GM18519 (cell line): Measurements from ENCODE around the gene FYB2.

ENCODE experiments used
- ATAC-seq: cut with Tn5 transposase; IDR thresholded peaks from one replicate; pipeline ENCODE4 v1.9.1; 2021; ENCODE audit warnings: mild to moderate bottlenecking, moderate library complexity; ENCODE audit not compliant: unreplicated experiment, low FRiP score

FYB2 gene

DNA sequence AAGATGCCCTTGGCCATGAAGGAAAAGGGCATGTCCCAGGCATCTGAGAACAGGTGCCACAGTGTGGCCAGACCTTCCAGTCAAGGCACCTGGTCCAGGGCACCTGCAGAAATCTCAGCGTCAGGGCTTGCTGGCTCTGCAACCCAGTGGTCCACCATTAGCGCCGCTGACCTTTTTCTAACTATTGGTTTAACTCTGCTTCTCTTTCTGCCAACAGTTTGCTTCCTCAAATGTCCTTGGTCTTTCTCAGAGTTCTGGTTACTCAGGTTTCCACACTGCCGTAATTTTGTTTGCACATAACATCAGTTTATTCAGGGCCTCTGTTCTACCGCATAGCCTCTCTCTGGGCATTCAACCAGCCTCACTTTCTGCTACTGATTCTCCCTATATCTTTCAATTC is 16.5 kb upstream of the FYB2 start:
- no peak for ATAC-seq

DNA sequence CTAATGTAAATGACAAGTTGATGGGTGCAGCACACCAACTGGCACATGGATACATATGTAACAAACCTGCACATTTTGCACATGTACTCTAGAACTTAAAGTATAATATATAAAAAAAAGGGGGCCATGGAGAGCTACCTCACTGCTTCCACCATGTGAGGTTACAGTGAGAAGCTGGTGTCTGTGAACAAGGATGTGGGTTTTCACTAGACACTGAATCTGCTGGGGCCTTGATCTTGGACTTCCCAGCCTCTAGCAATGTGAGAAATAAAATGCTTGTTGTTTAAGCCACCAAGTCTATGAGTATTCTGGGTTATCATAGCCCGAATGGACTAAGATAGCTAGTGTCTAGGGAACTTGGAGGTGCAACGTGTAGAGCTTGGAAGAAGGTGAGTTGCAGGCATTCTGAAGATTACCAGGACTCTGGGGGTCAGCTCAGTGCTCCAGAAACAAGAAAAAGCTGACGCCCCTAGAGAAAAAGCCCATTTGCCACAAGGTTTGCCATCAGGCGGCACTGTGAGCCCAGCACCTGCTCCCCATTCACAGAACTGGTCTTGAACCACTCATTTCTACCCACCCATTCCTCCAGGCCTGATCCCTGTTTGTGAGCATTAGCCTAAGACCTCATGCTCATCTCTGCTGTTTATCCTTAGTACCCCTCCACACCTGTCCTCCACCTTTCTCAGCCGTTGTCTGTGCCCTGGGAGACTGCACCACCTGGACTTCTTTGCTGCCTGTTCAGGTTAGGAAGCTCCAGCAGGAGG is 15.1 kb upstream of the FYB2 start:
- ATAC-seq, result no peak

DNA sequence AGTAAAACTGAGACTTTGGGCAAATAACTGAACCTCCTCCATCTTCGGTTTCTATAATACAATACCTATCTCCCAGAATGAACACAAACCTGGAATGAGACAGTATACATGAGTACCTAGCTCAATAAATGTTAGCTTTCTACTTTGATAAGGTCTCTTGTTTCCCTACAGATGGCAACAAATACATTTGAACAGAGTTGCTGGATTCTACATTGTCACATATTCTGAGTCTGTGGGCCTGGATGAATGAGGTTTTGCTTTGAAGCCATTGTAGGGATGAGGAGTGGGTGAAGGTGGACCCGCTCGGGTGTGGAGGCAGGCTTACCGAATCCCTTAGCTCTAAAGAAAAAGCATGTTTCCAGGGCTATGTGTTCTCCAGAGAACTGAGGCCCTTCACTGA is 13.9 kb upstream of the FYB2 start:
- no peak for ATAC-seq

DNA sequence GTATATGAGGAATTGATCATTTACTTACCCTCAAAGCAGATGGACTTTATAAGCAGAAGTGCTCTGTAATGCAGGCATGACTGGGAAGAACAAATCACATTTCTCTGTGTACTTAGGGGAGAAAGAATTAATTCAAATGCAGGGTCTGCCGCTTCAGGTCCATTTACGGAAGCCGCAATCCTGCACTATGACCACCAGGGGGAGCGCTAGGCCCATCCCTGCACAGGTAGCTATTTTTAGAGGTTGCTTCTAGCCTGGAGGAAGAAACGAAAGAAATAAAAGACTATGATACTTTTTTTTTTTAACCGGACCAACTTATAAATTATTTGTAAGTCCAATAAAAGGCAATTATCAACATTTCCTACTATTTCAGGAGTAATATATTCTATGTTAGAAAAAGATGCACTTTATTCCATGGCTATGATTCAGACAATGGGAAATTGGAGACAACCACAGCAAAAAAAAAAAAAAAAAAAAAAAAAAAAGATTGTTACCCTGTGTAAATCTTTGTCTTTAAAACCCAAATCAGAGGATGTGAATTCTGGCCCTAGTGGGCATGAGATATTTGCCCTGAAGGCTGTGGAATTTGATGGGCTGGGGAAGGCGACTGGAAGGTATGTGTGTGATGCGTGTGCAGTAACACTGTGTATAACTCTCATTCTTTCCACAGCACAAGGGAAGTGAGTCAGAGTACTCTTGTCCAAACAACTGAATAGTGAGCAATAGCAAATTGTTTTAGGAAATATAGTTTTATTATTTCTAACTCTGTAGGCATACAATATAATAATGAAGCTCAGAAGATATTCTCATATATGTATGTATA is 12.9 kb upstream of the FYB2 start:
- ATAC-seq, result peak; percentile 76

DNA sequence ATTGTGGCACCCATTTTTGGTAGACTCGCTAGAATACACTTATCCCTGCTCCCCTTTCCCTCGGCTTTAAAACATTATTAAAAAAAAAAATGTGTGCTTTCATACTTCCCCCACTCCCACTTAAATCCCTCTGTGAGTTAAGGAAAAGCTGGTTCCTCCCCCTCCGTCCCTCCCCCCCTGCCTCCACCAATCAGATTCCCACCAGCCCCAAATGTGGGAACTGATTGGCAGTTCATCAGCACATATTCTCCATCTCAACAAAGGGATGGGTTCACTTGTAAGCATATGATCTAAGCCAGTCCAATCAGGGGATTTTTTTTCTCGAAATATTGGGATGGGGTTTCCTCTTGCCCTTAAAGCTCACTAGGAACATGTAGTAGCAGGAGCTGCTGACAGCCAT is 10.8 kb upstream of the FYB2 start:
- no peak for ATAC-seq

DNA sequence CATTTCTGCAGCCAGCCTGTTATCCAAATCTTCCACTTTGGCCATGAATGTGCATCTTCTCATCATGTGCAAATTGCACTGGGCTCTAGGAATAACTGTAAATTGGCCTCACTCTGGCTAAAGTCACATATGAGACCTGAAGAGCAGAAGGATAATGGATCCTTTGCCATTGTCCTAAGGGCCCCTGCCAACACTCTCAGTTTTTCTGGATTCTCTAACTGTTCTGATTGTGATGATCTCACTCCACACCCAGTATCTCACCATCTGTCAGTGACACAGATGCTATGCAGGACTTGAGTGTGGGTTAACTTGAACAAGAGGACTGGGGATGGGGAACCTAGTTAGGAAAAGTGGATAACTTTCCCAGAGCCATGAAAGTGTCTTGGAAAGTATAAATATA is 8.5 kb upstream of the FYB2 start:
- no peak for ATAC-seq

DNA sequence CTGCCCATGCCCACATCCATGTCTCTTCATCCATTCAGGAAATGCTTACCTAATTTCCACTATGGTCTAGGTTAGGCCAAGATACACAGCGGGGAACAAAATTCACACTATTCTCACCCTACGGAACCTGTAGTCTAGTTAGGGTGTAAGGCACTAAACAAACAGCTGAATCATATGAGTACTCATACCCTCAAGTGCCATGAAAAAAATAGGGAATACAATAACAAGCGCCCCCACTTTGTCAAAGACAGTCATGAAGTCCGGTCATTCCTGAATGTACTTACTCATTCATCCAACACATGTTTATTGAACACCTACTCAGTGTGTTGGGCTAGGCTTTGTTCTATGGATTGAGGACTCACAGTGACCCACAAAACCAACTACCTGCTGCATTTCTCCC is 6.2 kb upstream of the FYB2 start:
- no peak for ATAC-seq

DNA sequence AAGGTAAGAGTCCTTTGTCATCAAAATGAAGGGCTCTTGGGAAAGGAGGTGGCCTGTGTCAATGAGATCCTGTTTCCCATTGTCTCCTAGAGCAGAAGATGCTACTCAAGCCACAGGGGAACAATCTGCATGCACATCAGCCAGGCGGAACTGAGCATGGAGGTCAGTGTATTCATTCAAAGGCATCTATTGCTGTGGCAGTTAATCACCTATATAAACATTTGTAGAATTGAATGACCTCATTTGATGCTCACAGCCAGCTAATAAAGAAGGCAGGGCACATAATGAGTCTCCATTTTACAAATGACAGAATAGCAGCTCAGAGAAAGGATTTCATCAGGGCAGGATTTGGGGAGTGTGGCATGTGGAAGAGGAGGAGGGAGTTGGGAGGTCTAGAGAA is 5.7 kb upstream of the FYB2 start:
- ATAC-seq, result no peak

DNA sequence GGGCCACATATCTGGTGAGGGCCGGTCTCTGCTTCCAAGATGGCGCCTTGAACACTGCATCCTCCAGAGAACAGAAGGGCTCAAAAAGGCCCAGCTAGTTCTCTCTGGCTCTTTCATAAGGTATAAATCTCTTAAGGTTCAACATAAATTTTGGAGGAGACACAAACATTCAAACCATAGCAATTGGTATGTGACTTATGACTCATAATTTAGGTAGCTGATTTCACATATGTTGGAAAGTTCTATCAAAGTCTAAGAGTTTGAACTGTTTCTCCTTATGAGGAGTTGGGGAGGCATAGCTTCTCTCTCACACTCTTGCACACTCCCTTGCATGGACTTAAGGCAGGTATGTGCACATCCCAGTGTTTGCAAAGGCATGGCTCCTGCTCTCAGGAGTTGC is 5.1 kb upstream of the FYB2 start:
- no peak for ATAC-seq

DNA sequence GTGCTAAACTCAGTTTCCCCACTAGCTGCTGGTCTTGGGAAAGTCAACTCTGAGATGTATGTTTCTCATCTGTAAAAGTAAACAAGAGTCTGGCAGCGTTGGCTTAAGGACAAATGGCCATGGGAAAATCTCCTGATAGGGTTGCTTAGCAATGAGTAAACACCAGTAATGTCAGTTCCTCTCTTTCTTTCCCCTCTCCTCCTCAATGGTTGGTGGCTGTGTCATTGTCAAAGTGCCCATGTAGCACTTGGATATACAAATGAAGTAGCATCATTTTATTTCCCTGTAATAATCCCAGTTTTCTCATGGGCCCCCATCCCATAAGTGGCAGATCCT is 2.2 kb upstream of the FYB2 start:
- no peak for ATAC-seq

DNA sequence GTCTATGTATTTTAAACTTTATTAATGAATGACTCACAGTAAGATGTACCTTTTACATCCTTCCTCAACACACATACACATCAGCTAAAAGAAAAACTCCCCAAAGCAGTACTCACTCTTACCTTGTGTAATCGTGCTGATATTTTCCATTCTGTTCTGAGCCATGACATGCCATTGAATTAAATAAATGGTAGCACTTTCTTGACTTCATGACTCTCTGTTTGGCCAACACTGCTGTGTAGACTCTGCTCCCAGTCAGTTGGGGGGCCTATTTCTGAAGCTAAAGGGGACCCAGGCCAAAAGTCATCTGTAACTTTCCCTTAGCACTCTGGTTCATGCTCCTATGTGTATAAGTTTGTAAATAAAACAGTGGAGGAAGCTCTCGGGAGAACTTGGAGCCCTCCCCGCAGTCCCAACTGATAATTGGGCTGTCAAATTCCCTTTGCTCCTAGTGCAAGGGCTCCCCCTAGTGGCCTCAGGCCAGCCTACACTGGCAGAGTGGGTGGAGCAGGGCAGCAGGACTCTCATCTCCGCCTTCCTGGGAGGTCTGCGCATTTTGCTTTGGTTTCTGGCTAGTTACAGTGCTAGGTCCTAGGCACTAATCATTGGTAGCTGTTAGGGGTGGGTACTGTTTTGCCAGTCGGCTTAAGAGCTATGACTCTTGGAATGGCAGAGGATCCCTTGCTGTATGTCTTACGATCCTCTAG is 1.7 kb upstream of the FYB2 start:
- peak; percentile 60 for ATAC-seq

DNA sequence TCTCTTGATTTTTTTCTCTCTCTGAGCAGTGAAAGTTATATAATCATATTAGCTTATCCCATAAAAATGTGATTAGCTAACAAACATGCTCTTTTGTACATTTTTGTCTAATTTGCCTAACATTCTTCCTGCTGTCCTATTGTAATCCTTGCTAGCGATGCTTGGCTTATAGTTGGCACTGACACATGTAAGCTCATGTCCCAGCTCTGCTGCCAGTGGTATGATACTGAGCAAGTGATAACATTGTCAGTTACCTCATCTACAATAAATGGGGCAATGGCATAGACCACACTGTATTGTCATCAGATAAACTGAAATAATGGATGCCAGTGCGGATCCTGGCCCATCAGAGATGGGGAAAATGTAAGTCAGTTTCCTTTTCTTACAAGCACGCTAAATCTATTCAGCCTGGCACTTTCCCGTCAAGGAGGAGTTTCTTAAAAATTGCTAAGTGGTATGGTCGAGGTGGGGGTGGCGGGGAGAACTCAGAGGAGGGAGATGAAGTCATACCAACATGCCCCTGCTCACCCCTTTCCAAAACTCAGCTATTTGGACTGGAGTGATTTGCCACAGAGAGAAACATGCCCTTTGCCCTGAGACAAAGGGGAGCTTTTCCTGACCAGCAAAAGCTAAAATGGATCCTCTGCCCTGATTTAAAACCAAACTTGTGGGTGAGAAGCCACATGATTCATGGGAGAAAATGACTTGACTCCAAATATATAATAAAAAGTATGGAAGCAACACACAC is 1.3 kb downstream of the FYB2 start:
- ATAC-seq, result no peak

DNA sequence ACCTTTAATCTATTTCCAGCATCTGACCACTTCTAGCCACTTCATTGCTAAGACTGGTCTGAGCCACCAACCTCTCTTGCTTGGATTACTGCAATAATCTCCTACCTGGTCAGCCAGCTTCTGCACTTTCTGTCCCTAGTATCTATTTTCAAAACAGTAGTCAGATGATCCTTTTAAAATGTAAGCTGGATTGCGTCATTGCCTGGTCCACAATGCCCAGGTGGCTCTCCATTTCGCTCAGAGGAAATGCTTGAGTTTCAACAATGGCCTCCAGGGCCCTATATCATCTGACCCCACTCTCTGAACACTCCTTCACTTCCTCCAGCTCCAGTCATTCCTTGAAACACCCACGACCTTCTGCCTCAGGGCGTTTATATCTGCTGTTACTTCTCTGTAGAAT is 2.3 kb downstream of the FYB2 start:
- ATAC-seq, result no peak

DNA sequence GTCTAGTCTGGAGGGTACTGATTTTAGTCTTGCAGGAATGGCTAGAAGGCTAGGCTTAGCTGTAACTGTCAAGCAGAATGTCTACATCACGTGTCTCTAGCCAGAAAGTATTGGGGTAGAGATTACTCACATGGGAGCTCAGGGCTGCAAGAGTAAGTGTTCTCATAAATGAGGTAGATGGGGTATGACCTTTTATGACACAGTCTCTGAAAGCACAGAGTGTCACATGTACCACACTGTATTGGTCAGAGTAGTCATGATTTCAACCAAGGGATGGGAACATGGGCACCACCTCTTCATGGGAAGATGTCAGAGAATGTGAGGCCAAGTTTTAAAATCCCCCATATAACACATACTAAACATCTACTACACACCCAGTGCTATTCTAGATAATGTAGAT is 2.9 kb downstream of the FYB2 start:
- ATAC-seq, result no peak

DNA sequence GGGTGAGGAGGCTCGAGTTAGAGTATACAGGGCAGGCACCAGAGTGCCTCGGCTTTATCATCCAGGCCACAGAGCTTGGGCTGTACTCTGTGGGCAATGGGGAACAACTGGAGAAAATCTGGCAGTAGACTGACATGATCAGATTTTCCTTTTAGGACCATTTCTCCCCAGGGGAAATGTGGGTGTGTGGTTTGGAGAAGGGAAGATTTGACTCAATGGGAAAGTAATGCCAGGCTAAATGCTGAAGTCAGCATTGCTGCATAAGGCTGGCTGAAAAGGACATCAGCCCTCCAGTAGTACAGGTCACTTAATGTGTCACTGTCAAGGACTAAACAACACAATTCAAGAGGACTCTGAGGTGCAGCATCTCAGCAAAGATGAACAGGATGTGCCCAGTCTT is 5.0 kb downstream of the FYB2 start:
- ATAC-seq, result no peak

DNA sequence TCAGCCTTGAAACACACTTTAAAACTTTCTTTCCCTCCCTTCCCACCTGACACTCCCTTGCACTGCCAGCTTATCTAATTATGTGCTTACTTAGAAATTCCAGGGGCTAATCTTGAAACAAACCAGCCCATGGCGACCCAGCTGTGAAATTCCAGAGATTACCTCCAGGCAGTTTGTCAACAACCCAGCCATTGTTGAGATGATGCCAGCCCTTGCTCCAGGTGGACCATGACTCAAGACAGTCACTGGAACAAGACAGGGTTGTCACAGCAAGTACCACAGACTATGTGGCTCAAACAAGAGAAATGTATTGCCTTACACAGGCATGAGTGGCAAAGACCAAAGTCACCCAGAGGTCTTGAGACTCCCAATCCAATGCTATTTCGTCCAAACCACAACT is 7.9 kb downstream of the FYB2 start:
- ATAC-seq, result no peak

DNA sequence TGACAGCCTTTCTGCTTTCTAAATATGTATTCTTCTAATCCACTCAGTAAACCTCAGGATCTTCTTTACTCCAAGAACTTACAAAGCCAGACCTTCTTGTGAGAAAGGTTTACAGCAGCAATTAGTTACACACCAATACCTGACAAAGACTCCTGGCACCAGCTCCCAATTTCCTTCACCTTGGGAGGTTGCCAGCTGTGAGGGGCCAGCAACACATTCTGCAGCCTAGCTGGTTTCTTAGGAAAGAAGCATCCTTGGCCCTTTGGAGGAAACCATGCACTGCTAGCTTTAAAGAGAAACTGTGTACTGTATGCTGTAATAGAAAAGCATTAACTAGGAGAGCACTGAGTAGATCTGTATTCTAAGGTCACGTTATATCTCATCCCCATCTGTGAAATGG is 10.8 kb downstream of the FYB2 start:
- no peak for ATAC-seq

DNA sequence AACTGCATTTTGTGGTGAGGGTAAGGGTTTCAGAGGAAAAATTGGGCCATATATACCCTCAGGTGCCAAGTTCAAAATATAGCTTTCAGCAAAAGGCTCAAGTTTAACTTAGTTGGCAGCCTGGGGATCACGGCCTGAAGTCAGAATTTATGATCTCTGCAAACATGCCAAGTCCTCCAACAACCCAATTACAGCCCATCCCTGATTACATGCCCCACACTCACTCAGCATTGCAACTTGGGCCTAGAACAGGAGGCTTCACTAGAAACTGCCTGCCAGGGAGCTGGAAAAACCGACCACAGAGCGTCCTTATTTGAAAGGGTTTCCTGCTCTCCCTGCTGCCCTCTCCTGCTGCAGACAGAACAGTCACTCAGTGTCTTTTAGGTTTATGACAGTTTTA is 12.4 kb downstream of the FYB2 start:
- no peak for ATAC-seq

DNA sequence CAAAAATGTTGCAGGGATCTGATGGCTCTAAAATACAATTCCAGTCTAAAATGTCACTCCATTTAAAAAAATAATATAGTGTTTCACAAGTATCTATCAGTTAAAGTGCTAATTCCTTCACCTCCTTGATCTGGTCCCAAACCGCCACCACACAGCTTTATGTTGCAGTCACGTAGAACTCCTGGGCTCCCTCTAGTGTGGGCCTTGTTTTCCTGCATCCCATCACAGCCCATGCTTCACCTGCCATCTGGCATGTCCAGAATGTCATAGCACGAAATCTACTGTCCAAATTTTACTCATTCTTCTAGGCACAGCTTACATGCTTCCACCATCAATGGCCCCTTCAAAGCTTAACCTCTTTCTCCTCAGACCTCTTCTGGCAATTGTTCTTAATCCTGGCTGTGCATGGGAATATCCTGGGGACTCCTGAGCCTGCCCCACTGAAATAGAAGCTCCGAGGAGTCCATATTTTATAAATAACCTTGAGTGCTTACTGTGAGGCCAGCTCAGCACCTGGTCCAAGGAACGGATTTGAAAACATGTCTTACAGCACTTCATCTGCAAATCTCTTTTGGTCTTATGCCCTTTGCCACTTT is 15.5 kb downstream of the FYB2 start:
- no peak for ATAC-seq

DNA sequence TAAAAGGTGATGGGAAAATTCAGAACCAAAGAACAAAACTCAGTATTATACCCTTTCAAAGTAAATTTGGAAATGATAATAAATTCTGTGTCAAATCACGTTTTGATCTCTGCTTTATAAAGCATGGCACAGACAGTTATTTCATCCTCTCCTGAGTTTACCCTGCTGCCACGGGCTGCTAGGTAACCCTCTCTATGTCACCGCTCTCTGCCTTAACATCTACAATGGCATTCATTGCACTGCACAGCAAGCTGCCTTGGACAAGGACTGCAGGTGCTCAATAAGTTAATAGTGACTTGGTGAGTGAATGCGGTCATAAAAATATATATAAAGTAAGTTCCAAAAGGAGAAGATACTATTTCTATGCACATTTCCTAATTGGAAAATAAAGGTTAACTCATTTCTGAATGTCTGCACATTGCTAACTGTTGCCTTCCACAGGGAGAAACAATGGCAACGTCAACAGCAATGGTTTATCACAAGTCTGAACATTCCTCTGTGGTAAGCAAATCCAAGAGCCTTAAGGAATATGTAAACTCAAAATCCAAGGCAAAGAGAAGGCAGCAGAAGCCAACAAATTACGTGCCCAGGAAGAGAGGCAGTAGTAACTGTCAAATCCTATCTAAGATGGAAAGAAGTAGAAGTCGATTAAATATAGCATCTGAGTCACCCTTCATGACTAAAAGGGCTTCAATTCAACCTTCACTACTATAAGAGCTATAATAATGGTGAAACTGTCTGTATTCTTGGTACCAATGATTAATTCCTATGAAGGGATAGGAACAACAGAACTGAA is 19.4 kb downstream of the FYB2 start:
- no peak for ATAC-seq
